Measurements from ENCODE around the gene PCYT2. TPM values are rescaled to one million over a fixed set of nuclear protein-coding genes. Genes with fewer than 3 reads are reported as not detected.

PCYT2 gene
- total and polyA plus RNA-seq, 2 donors (not counting 1 experiment from before 2014, with no cell fraction given), result 46.0 to 65.6 TPM

- TF ChIP-seq EZH2 (IDR thresholded peaks at IDR 0.05; ENCODE audit: low read length, missing control alignments), result no peak
- no peak for TF ChIP-seq CTCF (conservative IDR thresholded peaks at IDR 0.05 in 1 of 2, IDR thresholded peaks at IDR 0.05 in 1 of 2; ENCODE audit: low read depth in 1 of 2, low read length in 2 of 2)
- no peak overlapping the region for H3K4me3 ChIP-seq (replicated peaks in 1 of 4; ENCODE audit: control extremely low read depth in 1 of 4, insufficient read depth in 1 of 4, low read depth in 3 of 4, low read length in 4 of 4)
- H3K4me1 ChIP-seq (ENCODE audit: control insufficient read depth, extremely low read depth, insufficient read depth, low read length), result peaks cover 2% of the 10 kb centered on the region
- H4K20me1 ChIP-seq (ENCODE audit: control insufficient read depth, extremely low read depth, insufficient read depth, low read length), result no peaks in the 10 kb centered on the region
- no peak overlapping the region for H3K4me2 ChIP-seq (ENCODE audit: extremely low read depth, insufficient read depth, low read length)
- H3K27me3 ChIP-seq (ENCODE audit: control insufficient read depth, insufficient read depth, low read length), result no peaks in the 10 kb centered on the region
- no peak for DNase-seq (ENCODE audit: low read depth in 2 of 2)
- no peak overlapping the region for H2AFZ ChIP-seq (ENCODE audit: low read length)
- H3K9ac ChIP-seq (ENCODE audit: insufficient read depth, low read length), result no peak overlapping the region
- no peaks in the 10 kb centered on the region for H3K79me2 ChIP-seq (ENCODE audit: control insufficient read depth, insufficient read depth, low read length)
- no peak overlapping the region for H3K27ac ChIP-seq (ENCODE audit: insufficient read depth, low read length)
- H3K36me3 ChIP-seq (ENCODE audit: control insufficient read depth, insufficient read depth, low read length), result peaks cover 4% of the 10 kb centered on the region
- H3K9me3 ChIP-seq (ENCODE audit: control insufficient read depth, insufficient read depth, low read depth, low read length), result no peaks in the 10 kb centered on the region
Observed at GRCh38 chr17:81934098-81934757, 23.0 kb upstream of the PCYT2 start.

- no peak overlapping the region for H3K4me3 ChIP-seq (replicated peaks in 1 of 4; ENCODE audit: control extremely low read depth in 1 of 4, insufficient read depth in 1 of 4, low read depth in 3 of 4, low read length in 4 of 4)
- H3K79me2 ChIP-seq (ENCODE audit: control insufficient read depth, insufficient read depth, low read length), result no peaks in the 10 kb centered on the region
- peaks cover 4% of the 10 kb centered on the region for H3K36me3 ChIP-seq (ENCODE audit: control insufficient read depth, insufficient read depth, low read length)
- H3K4me1 ChIP-seq (ENCODE audit: control insufficient read depth, extremely low read depth, insufficient read depth, low read length), result peaks cover 2% of the 10 kb centered on the region
- no peak overlapping the region for H2AFZ ChIP-seq (ENCODE audit: low read length)
- H3K9me3 ChIP-seq (ENCODE audit: control insufficient read depth, insufficient read depth, low read depth, low read length), result no peaks in the 10 kb centered on the region
- H3K27ac ChIP-seq (ENCODE audit: insufficient read depth, low read length), result no peak overlapping the region
- H3K27me3 ChIP-seq (ENCODE audit: control insufficient read depth, insufficient read depth, low read length), result no peaks in the 10 kb centered on the region
- H3K4me2 ChIP-seq (ENCODE audit: extremely low read depth, insufficient read depth, low read length), result no peak overlapping the region
- no peaks in the 10 kb centered on the region for H4K20me1 ChIP-seq (ENCODE audit: control insufficient read depth, extremely low read depth, insufficient read depth, low read length)
- no peak for DNase-seq (ENCODE audit: low read depth in 2 of 2)
- no peak overlapping the region for H3K9ac ChIP-seq (ENCODE audit: insufficient read depth, low read length)
- TF ChIP-seq CTCF (conservative IDR thresholded peaks at IDR 0.05 in 1 of 2, IDR thresholded peaks at IDR 0.05 in 1 of 2; ENCODE audit: low read depth in 1 of 2, low read length in 2 of 2), result no peak
- TF ChIP-seq EZH2 (IDR thresholded peaks at IDR 0.05; ENCODE audit: low read length, missing control alignments), result no peak
Observed at GRCh38 chr17:81933178-81933699, 22.0 kb upstream of the PCYT2 start.

DNA sequence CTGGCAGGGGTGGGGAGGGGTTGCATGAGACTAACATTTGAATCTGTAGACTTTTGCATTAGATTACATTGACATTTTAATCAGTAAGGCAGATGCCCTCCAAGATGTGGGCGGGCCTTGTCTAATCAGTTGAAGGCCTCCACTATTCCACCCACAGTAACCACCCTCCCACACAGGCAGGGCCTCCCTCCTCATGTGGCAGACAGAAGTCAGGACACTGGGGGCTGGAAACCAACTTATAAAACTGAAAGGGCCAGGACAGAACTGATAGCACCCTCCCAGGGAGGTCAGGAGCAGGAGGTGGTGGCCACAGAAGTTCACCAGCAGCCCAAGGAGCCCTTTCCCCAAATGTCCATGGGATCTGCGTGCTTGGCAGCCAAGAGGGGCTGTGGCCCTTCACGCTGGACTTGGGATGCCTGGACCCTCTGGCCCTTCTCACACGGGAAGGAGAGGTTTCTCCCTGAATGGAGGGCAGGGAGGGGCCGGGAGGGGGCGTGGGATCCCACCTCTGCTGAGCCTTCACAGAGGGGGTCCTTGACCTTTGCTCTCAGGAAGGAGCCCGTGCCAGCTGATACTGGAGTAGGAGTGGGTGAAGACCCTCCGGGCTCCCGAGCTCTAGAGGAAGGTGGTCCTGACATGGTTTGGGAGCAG is 21.3 kb upstream of the PCYT2 start:
- Histone ChIP-seq H3K79me2 (ENCODE audit: control insufficient read depth, insufficient read depth, low read length) (no peaks in the 10 kb centered on the region), H3K4me3 (replicated peaks in 1 of 4; ENCODE audit: control extremely low read depth in 1 of 4, insufficient read depth in 1 of 4, low read depth in 3 of 4, low read length in 4 of 4) (no peak overlapping the region), H3K27ac (ENCODE audit: insufficient read depth, low read length) (no peak overlapping the region), H3K4me1 (ENCODE audit: control insufficient read depth, extremely low read depth, insufficient read depth, low read length) (peaks cover 2% of the 10 kb centered on the region), H4K20me1 (ENCODE audit: control insufficient read depth, extremely low read depth, insufficient read depth, low read length) (no peaks in the 10 kb centered on the region), H2AFZ (ENCODE audit: low read length) (no peak overlapping the region), H3K9me3 (ENCODE audit: control insufficient read depth, insufficient read depth, low read depth, low read length) (no peaks in the 10 kb centered on the region), H3K27me3 (ENCODE audit: control insufficient read depth, insufficient read depth, low read length) (no peaks in the 10 kb centered on the region), H3K36me3 (ENCODE audit: control insufficient read depth, insufficient read depth, low read length) (peaks cover 4% of the 10 kb centered on the region), H3K9ac (ENCODE audit: insufficient read depth, low read length) (no peak overlapping the region), H3K4me2 (ENCODE audit: extremely low read depth, insufficient read depth, low read length) (no peak overlapping the region)
- TF ChIP-seq EZH2 (IDR thresholded peaks at IDR 0.05; ENCODE audit: low read length, missing control alignments) (no peak), CTCF (conservative IDR thresholded peaks at IDR 0.05 in 1 of 2, IDR thresholded peaks at IDR 0.05 in 1 of 2; ENCODE audit: low read depth in 1 of 2, low read length in 2 of 2) (no peak)
- DNase-seq (ENCODE audit: low read depth in 2 of 2), result no peak
